Neural cell (in vitro differentiated cells): ENCODE data around the gene SRGAP2B. TPM values are rescaled to one million over a fixed set of nuclear protein-coding genes. Genes with fewer than 3 reads are reported as not detected.
"Not testable (repeated sequence)": the region's sequence is repeated elsewhere in the genome, so short reads cannot be mapped to it uniquely, and the experiment has no call there.

Source experiments
- H2AFZ ChIP-seq: fragments of 200-600, 300-800 bp; sonication (generic), shearing (Covaris generic); 2 replicates; pipeline ENCODE4 v1.6.0; 2014; ENCODE audit warnings: low read depth, mild to moderate bottlenecking, antibody characterized with exemption, low read length, moderate library complexity
- H3F3A ChIP-seq: fragments of 200-600 bp; shearing (Covaris generic); 2 replicates; pipeline ENCODE4 v1.6.1; 2016; ENCODE audit warnings: mild to moderate bottlenecking, moderate library complexity, mixed read lengths, antibody characterized with exemption, low read length; ENCODE audit not compliant: insufficient read depth, poor library complexity, severe bottlenecking
- H3K27ac ChIP-seq: fragments of 200-600, 300-800 bp; sonication (generic), shearing (Covaris generic); 2 replicates; pipeline ENCODE4 v1.5.1; 2014; ENCODE audit warnings: mild to moderate bottlenecking, low read length, moderate library complexity
- H3K27me3 ChIP-seq: fragments of 300-800, 200-600 bp; sonication (generic), shearing (Covaris generic); 2 replicates; pipeline ENCODE4 v1.6.0; 2014; ENCODE audit warnings: mild to moderate bottlenecking, low read depth, low read length, moderate library complexity; ENCODE audit not compliant: insufficient read depth
- H3K36me3 ChIP-seq: fragments of 300-800, 200-600 bp; sonication (generic), shearing (Covaris generic); 2 replicates; pipeline ENCODE4 v1.5.1; 2014; ENCODE audit warnings: mild to moderate bottlenecking, antibody characterized with exemption, low read length, moderate library complexity; ENCODE audit not compliant: insufficient read depth
- H3K4me2 ChIP-seq: fragments of 300-800, 200-600 bp; sonication (generic), shearing (Covaris generic); 2 replicates; pipeline ENCODE4 v1.6.0; 2014; ENCODE audit warnings: mild to moderate bottlenecking, low read length
- H3K4me3 ChIP-seq: fragments of 300-800, 200-600 bp; sonication (generic), shearing (Covaris generic); 2 replicates; pipeline ENCODE4 v1.5.1; 2014; ENCODE audit warnings: mild to moderate bottlenecking, low read length, moderate library complexity
- H3K79me2 ChIP-seq: fragments of 200-600 bp; shearing (Covaris generic); replicated peaks from 2 replicates; pipeline ENCODE4 v1.6.0; 2014; ENCODE audit warnings: mild to moderate bottlenecking, low read length, moderate library complexity; ENCODE audit not compliant: insufficient read depth
- H3K9ac ChIP-seq: fragments of 300-800, 200-600 bp; sonication (generic), shearing (Covaris generic); 2 replicates; pipeline ENCODE4 v1.6.1; 2016; ENCODE audit warnings: mild to moderate bottlenecking, low read length, mixed read lengths
- H3K9me2 ChIP-seq: fragments of 200-600 bp; shearing (Covaris generic); 2 replicates; pipeline ENCODE4 v1.6.1; 2016; ENCODE audit warnings: mild to moderate bottlenecking, low read length, mixed read lengths; ENCODE audit not compliant: insufficient read depth
- H3K9me3 ChIP-seq: fragments of 200-600, 300-800 bp; sonication (generic), shearing (Covaris generic); 2 replicates; pipeline ENCODE4 v1.6.1; 2016; ENCODE audit warnings: mild to moderate bottlenecking, mixed run types, low read length, moderate library complexity, mixed read lengths
- H4K20me1 ChIP-seq: fragments of 200-600 bp; shearing (Covaris generic); 2 replicates; pipeline ENCODE4 v1.6.1; 2016; ENCODE audit warnings: mild to moderate bottlenecking, mixed run types; ENCODE audit not compliant: insufficient read depth
- polyA plus RNA-seq: library from polyadenylated mRNA; depleted of rRNA; stranded (reverse); fragments of >200 nt; gene quantifications from 2 replicates; pipeline ENCODE4 v1.2.3, GENCODE V29; 2014

The SRGAP2B gene
- polyA plus RNA-seq, 1 donor from 2014 or later, result 11.8 TPM

GRCh38 chr1:145123992-145124641, 29.0 kb upstream of the SRGAP2B start:
- H3K27ac ChIP-seq, H3K4me2 ChIP-seq, H2AFZ ChIP-seq, H4K20me1 ChIP-seq, H3K79me2 ChIP-seq, H3K36me3 ChIP-seq, H3F3A ChIP-seq, H3K9me2 ChIP-seq, H3K9ac ChIP-seq, H3K4me3 ChIP-seq, H3K27me3 ChIP-seq, H3K9me3 ChIP-seq: not testable (repeated sequence)

GRCh38 chr1:145123062-145123395, 27.9 kb upstream of the SRGAP2B start:
- H3K4me2 ChIP-seq, H3K36me3 ChIP-seq, H3K4me3 ChIP-seq, H3K79me2 ChIP-seq, H3K27ac ChIP-seq, H3K9me2 ChIP-seq, H2AFZ ChIP-seq, H3K9ac ChIP-seq, H3K9me3 ChIP-seq, H3F3A ChIP-seq, H4K20me1 ChIP-seq, H3K27me3 ChIP-seq: not testable (repeated sequence)

- H3K79me2 ChIP-seq, H4K20me1 ChIP-seq, H3K27ac ChIP-seq, H3K27me3 ChIP-seq, H3K4me3 ChIP-seq, H3K36me3 ChIP-seq, H3F3A ChIP-seq, H3K4me2 ChIP-seq, H3K9me3 ChIP-seq, H2AFZ ChIP-seq, H3K9ac ChIP-seq, H3K9me2 ChIP-seq: not testable (repeated sequence)
These were observed 27.4 kb upstream of the SRGAP2B start for GRCh38 chr1:145122344-145123061.

DNA sequence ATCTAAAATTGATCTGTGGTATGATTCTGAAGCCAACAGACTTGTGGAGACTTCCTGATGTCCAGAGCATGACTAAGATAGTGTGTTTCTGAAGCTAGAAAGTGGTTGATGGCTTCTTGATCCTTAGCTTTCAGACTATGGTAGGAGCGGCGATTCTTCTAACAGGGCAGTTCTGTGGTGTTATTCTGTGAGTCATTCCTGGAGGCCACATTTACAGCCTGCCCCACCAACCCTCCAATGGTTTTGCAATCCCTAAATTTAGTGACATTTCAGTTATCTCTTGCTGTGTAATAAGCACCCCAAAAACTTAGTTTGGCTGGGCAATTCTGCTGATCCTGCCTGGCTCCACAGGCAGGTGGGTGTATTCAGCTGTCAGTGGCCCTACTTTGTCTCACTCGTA, 24.7 kb upstream of the SRGAP2B start:
- H3K9ac ChIP-seq, H3K9me2 ChIP-seq, H3K27me3 ChIP-seq, H3F3A ChIP-seq, H2AFZ ChIP-seq, H3K4me2 ChIP-seq, H3K27ac ChIP-seq, H3K9me3 ChIP-seq, H3K36me3 ChIP-seq, H3K79me2 ChIP-seq, H3K4me3 ChIP-seq, H4K20me1 ChIP-seq: not testable (repeated sequence)

GRCh38 chr1:145115587-145116493, 20.7 kb upstream of the SRGAP2B start:
- not testable (repeated sequence) for H3K36me3 ChIP-seq, H3K27me3 ChIP-seq, H3K9me2 ChIP-seq, H3F3A ChIP-seq, H3K9me3 ChIP-seq, H3K9ac ChIP-seq, H3K4me3 ChIP-seq, H2AFZ ChIP-seq, H4K20me1 ChIP-seq, H3K4me2 ChIP-seq, H3K79me2 ChIP-seq, H3K27ac ChIP-seq

GRCh38 chr1:145114560-145115057, 19.5 kb upstream of the SRGAP2B start:
- not testable (repeated sequence) for H3K27ac ChIP-seq, H3K9me2 ChIP-seq, H3K36me3 ChIP-seq, H3F3A ChIP-seq, H3K27me3 ChIP-seq, H3K79me2 ChIP-seq, H4K20me1 ChIP-seq, H3K4me2 ChIP-seq, H2AFZ ChIP-seq, H3K9ac ChIP-seq, H3K9me3 ChIP-seq, H3K4me3 ChIP-seq

GRCh38 chr1:145112703-145113102, 17.6 kb upstream of the SRGAP2B start:
- H3F3A ChIP-seq, H3K36me3 ChIP-seq, H3K27ac ChIP-seq, H2AFZ ChIP-seq, H3K4me3 ChIP-seq, H3K27me3 ChIP-seq, H3K9ac ChIP-seq, H3K79me2 ChIP-seq, H3K4me2 ChIP-seq, H3K9me2 ChIP-seq, H4K20me1 ChIP-seq, H3K9me3 ChIP-seq: not testable (repeated sequence)
